SK-N-SH (cell line): ENCODE results near the gene GLCE. TPM values are rescaled to one million over a fixed set of nuclear protein-coding genes. Genes with fewer than 3 reads are reported as not detected.
"Not testable (repeated sequence)": the region's sequence is repeated elsewhere in the genome, so short reads cannot be mapped to it uniquely, and the experiment has no call there.

Experiments used
- CTCF ChIA-PET: fragments of 300-600, 350-600 bp; formaldehyde crosslinking; extraction: SDS; loops from one replicate; lab custom pipeline; 2021; lab: Yijun Ruan, JAX
- POLR2A ChIA-PET: fragments of 350-600 bp; sonication (Branson Sonifier 250); formaldehyde crosslinking; extraction: SDS; loops from one replicate; lab custom pipeline; 2020; ENCODE audit warnings: antibody characterized with exemption, inconsistent platforms; lab: Yijun Ruan, JAX
- DNase-seq: peaks from one replicate; pipeline ENCODE4 v3.0.0; 2012
- H2AFZ ChIP-seq: fragments of 200-600 bp; sonication (generic); 2 replicates; pipeline ENCODE4 v1.8.1; 2016; ENCODE audit warnings: antibody characterized with exemption, mild to moderate bottlenecking, low read depth
- H3F3A ChIP-seq: fragments of 200-600 bp; sonication (generic); replicated peaks from 2 replicates; pipeline ENCODE3; 2016; ENCODE audit warnings: antibody characterized with exemption, mild to moderate bottlenecking; ENCODE audit not compliant: insufficient read depth
- H3K27ac ChIP-seq, 2 experiments: fragments of 200-500 bp in 1 of 2; fragments of 200-600 bp in 1 of 2; sonication (Bioruptor generic) in 1 of 2; sonication (generic), shearing (Covaris generic) in 1 of 2; 2 replicates each; pipeline versions ENCODE4 v1.5.1 to v1.6.1; 2014 to 2016; ENCODE audit warnings: low read depth in 2 of 2, inconsistent platforms in 1 of 2, low read length in 1 of 2, mild to moderate bottlenecking in 1 of 2, mixed read lengths in 1 of 2
- H3K27me3 ChIP-seq: fragments of 200-600 bp; sonication (generic), shearing (Covaris generic); 2 replicates; pipeline ENCODE4 v1.6.1; 2016; ENCODE audit warnings: mixed run types; ENCODE audit not compliant: insufficient read depth
- H3K36me3 ChIP-seq, 2 experiments: fragments of 200-500 bp in 1 of 2; fragments of 200-600 bp in 1 of 2; sonication (Bioruptor generic) in 1 of 2; sonication (generic) in 1 of 2; replicated peaks in 1 of 2; 2 replicates each; pipeline versions ENCODE3 to v1.5.1; 2014 to 2016; ENCODE audit warnings: low read length in 1 of 2, mild to moderate bottlenecking in 1 of 2; ENCODE audit not compliant: insufficient read depth in 2 of 2, control insufficient read depth in 1 of 2
- H3K4me1 ChIP-seq, 2 experiments: fragments of 200-500 bp in 1 of 2; fragments of 200-600 bp in 1 of 2; sonication (Bioruptor generic) in 1 of 2; sonication (generic), shearing (Covaris generic) in 1 of 2; 2 replicates each; pipeline versions ENCODE4 v1.5.1 to v1.6.1; 2014 to 2016; ENCODE audit warnings: low read depth in 1 of 2, low read length in 1 of 2, mixed run types in 1 of 2; ENCODE audit not compliant: insufficient read depth in 2 of 2, control insufficient read depth in 1 of 2
- H3K4me2 ChIP-seq: fragments of 200-600 bp; sonication (generic), shearing (Covaris generic); 2 replicates; pipeline ENCODE4 v1.6.1; 2017; ENCODE audit warnings: mixed run types
- H3K4me3 ChIP-seq, 2 experiments: fragments of 200-500 bp in 1 of 2; fragments of 200-600 bp in 1 of 2; sonication (Bioruptor generic) in 1 of 2; sonication (generic), shearing (Covaris generic) in 1 of 2; 2 replicates each; pipeline versions ENCODE4 v1.5.1 to v1.8.1; 2014 to 2016; ENCODE audit warnings: low read depth in 2 of 2, inconsistent platforms in 1 of 2, low read length in 1 of 2, mild to moderate bottlenecking in 1 of 2, mixed read lengths in 1 of 2, moderate library complexity in 1 of 2
- H3K79me2 ChIP-seq: fragments of 200-600 bp; sonication (generic); 2 replicates; pipeline ENCODE4 v1.8.1; 2017; ENCODE audit warnings: mild to moderate bottlenecking; ENCODE audit not compliant: insufficient read depth
- H3K9ac ChIP-seq: fragments of 200-600 bp; sonication (generic); 2 replicates; pipeline ENCODE4 v1.6.1; 2017; ENCODE audit warnings: mixed run types
- H3K9me2 ChIP-seq: fragments of 200-600 bp; sonication (generic); 2 replicates; pipeline ENCODE4 v1.6.1; 2017; ENCODE audit warnings: mixed run types
- H3K9me3 ChIP-seq: fragments of 200-600 bp; sonication (generic); 2 replicates; pipeline ENCODE4 v1.6.1; 2017; ENCODE audit warnings: mixed run types, mild to moderate bottlenecking, moderate library complexity
- H4K20me1 ChIP-seq: fragments of 200-600 bp; sonication (generic); 2 replicates; pipeline ENCODE4 v1.6.1; 2017; ENCODE audit warnings: mild to moderate bottlenecking, mixed run types; ENCODE audit not compliant: insufficient read depth
- CHD2 ChIP-seq: fragments of 150-350 bp; IDR thresholded peaks from 2 replicates; pipeline ENCODE4 v1.6.1; 2018; ENCODE audit warnings: low read length; ENCODE audit not compliant: partially characterized antibody
- JUND ChIP-seq: IDR thresholded peaks from 2 replicates; pipeline ENCODE4 v1.4.0; 2012
- TCF12 ChIP-seq: IDR thresholded peaks from 2 replicates; pipeline ENCODE4 v1.4.0; 2012
- WGBS: methylation state at CpG from one replicate; pipeline ENCODE4 v1.1.6; 2017; ENCODE audit warnings: low lambda C conversion rate; 5-methylcytosine and 5-hydroxymethylcytosine counted together
- polyA plus RNA-seq, 3 experiments: library from polyadenylated mRNA; depleted of rRNA; stranded (reverse); fragments of >200 nt; gene quantifications; 2 replicates each; pipeline ENCODE4 v1.2.3, GENCODE V29; 2012
- TF ChIP-seq, protein P1 (sequence below): IDR thresholded peaks from 2 replicates; pipeline ENCODE4 v1.6.1; 2012; ENCODE audit warnings: mild to moderate bottlenecking, low read depth, low read length, moderate library complexity
- TF ChIP-seq, protein P2 (sequence below): IDR thresholded peaks from 2 replicates; pipeline ENCODE4 v1.4.0; 2012; ENCODE audit warnings: low read depth, borderline replicate concordance

GLCE gene
- polyA plus RNA-seq, 1 of the 3 experiments (the other 2 are of a cell fraction): 19.5 TPM

DNA sequence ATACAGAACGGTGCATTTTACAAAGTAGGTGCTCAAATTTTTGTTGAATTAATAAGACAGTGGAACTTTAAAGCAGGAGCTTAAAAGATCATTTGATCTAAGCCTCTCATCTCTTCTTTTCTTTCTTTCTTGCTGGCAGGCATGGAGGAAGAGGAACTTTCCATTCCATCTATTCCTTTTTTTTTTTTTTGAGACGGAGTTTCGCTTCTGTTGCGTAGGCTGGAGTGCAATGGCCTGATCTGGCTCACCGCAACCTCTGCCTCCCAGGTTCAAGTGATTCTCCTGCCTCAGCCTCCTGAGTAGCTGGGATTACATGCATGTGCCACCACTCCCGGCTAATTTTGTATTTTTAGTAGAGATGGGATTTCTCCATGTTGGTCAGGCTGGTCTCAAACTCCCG, 7.9 kb downstream of the GLCE start:
- DNase-seq, H3K9me3 ChIP-seq, H3K4me3 ChIP-seq, H3K27me3 ChIP-seq, H4K20me1 ChIP-seq, H3K4me2 ChIP-seq, H3F3A ChIP-seq, POLR2A ChIA-PET, H3K27ac ChIP-seq, H3K36me3 ChIP-seq, H2AFZ ChIP-seq, H3K9me2 ChIP-seq, H3K9ac ChIP-seq: not testable (repeated sequence)
- CTCF ChIA-PET: interaction anchor here (1.3 kb wide), 1 partner anchor 226 kb away, joined by 6 read pairs; no protein-coding TSS in a partner anchor
- Histone ChIP-seq H3K4me1 (peaks cover 0 to 23% of the 10 kb centered on the region in 2 experiments; a peak in 3 of 4 replicates), H3K79me2 (peaks cover 50% of the 10 kb centered on the region)
- 98% methylated on average over 7 of the region's 7 CpGs for WGBS

DNA sequence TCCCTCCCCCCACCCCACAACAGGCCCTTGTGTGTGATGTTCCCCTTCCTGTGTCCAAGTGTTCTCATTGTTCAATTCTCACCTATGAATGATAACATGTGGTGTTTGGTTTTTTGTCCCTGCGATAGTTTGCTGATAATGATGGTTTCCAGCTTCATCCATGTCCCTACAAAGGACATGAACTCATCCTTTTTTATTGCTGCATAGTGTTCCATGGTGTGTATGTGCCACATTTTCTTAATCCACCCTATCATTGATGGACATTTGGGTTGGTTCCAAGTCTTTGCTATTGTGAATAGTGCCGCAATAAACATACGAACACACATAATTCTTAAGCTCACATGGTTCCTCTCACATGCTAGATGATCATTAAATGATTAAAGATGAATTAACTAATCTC, 9.1 kb downstream of the GLCE start:
- H3K4me2 ChIP-seq, DNase-seq, H3K27me3 ChIP-seq, H3K4me3 ChIP-seq, H3K36me3 ChIP-seq, H3F3A ChIP-seq, H3K9me2 ChIP-seq, CTCF ChIA-PET, H2AFZ ChIP-seq, H3K27ac ChIP-seq, H3K9ac ChIP-seq, H4K20me1 ChIP-seq, H3K9me3 ChIP-seq: not testable (repeated sequence)
- H3K4me1 ChIP-seq: peaks cover 0 to 15% of the 10 kb centered on the region in 2 experiments; a peak in 3 of 4 replicates
- POLR2A ChIA-PET: interaction anchor here (1.6 kb wide), 1 partner anchor 8 kb away, joined by 4 read pairs; no protein-coding TSS in a partner anchor
- WGBS: 92% methylated on average over 3 of the region's 3 CpGs
- peaks cover 56% of the 10 kb centered on the region for H3K79me2 ChIP-seq

DNA sequence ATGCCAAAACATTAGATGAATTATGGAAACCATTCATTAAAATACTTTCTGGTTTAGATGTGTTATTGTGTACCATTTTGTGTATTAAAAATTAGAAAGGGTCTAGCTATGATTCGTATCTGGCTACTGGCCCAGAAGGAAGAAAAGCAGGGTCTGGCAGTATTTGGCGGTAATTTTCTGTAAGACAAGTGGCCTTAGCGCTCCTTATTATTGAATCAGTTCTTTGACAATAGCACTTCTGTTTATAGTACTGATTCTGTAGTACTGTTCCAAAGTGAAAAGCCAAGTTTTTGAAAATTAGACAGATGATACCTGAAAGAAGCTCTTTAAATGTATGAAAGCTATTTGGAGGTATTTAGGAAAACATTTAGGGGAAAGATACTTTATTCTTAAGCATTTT, 10.2 kb downstream of the GLCE start:
- no peaks in the 10 kb centered on the region for H3K27me3 ChIP-seq
- peaks cover 62% of the 10 kb centered on the region for H3K79me2 ChIP-seq
- no peak for DNase-seq
- peaks cover 0 to 6% of the 10 kb centered on the region in 2 experiments; a peak in 2 of 4 replicates for H3K4me1 ChIP-seq
- peaks cover under 1% of the 10 kb centered on the region for H3F3A ChIP-seq
- H3K9ac ChIP-seq: no peak overlapping the region
- WGBS: 75% methylated on average over 3 of the region's 3 CpGs
- no peaks in the 10 kb centered on the region for H3K9me3 ChIP-seq
- H3K9me2 ChIP-seq: no peaks in the 10 kb centered on the region
- H4K20me1 ChIP-seq: no peaks in the 10 kb centered on the region; the same call in 1 of the 2 replicates
- TF ChIP-seq, protein P1, sequence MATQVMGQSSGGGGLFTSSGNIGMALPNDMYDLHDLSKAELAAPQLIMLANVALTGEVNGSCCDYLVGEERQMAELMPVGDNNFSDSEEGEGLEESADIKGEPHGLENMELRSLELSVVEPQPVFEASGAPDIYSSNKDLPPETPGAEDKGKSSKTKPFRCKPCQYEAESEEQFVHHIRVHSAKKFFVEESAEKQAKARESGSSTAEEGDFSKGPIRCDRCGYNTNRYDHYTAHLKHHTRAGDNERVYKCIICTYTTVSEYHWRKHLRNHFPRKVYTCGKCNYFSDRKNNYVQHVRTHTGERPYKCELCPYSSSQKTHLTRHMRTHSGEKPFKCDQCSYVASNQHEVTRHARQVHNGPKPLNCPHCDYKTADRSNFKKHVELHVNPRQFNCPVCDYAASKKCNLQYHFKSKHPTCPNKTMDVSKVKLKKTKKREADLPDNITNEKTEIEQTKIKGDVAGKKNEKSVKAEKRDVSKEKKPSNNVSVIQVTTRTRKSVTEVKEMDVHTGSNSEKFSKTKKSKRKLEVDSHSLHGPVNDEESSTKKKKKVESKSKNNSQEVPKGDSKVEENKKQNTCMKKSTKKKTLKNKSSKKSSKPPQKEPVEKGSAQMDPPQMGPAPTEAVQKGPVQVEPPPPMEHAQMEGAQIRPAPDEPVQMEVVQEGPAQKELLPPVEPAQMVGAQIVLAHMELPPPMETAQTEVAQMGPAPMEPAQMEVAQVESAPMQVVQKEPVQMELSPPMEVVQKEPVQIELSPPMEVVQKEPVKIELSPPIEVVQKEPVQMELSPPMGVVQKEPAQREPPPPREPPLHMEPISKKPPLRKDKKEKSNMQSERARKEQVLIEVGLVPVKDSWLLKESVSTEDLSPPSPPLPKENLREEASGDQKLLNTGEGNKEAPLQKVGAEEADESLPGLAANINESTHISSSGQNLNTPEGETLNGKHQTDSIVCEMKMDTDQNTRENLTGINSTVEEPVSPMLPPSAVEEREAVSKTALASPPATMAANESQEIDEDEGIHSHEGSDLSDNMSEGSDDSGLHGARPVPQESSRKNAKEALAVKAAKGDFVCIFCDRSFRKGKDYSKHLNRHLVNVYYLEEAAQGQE: no peak
- TF ChIP-seq CHD2: no peak
- TF ChIP-seq JUND: no peak
- TF ChIP-seq TCF12: no peak
- TF ChIP-seq, protein P2, sequence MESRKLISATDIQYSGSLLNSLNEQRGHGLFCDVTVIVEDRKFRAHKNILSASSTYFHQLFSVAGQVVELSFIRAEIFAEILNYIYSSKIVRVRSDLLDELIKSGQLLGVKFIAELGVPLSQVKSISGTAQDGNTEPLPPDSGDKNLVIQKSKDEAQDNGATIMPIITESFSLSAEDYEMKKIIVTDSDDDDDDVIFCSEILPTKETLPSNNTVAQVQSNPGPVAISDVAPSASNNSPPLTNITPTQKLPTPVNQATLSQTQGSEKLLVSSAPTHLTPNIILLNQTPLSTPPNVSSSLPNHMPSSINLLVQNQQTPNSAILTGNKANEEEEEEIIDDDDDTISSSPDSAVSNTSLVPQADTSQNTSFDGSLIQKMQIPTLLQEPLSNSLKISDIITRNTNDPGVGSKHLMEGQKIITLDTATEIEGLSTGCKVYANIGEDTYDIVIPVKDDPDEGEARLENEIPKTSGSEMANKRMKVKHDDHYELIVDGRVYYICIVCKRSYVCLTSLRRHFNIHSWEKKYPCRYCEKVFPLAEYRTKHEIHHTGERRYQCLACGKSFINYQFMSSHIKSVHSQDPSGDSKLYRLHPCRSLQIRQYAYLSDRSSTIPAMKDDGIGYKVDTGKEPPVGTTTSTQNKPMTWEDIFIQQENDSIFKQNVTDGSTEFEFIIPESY: no peak
- H3K4me3 ChIP-seq: no peak overlapping the region
- H3K36me3 ChIP-seq: no peaks in the 10 kb centered on the region
- no peak overlapping the region for H2AFZ ChIP-seq
- ChIA-PET POLR2A (interaction anchor here (1.6 kb wide), 1 partner anchor 9 kb away, joined by 4 read pairs; no protein-coding TSS in a partner anchor), CTCF (no interaction called here)
- H3K27ac ChIP-seq: no peak overlapping the region
- H3K4me2 ChIP-seq: no peak overlapping the region
